ENCODE measurements around the gene PHYKPL.

PHYKPL gene

GRCh38 chr5:178210073-178210535 lies 22.5 kb downstream of the PHYKPL start:
- TF ChIP-seq EZH2 (optimal IDR thresholded peaks at IDR 0.05; ENCODE audit: low read depth, low read length) = no peak
- no peak for TF ChIP-seq CTCF (IDR thresholded peaks at IDR 0.05; ENCODE audit: low read length)
- no peak for TF ChIP-seq EZH2phosphoT487 (IDR thresholded peaks at IDR 0.05; ENCODE audit: low read length)

GRCh38 chr5:178209334-178210072 lies 23.1 kb downstream of the PHYKPL start:
- no peak overlapping the region for H3K27ac ChIP-seq (ENCODE audit: low read length)
- no peak overlapping the region for H3K4me2 ChIP-seq (ENCODE audit: low read depth, low read length)
- H3K79me2 ChIP-seq (ENCODE audit: low read length) = peaks cover 67% of the 10 kb centered on the region
- peaks cover 51% of the 10 kb centered on the region for H3K36me3 ChIP-seq (replicated peaks; ENCODE audit: insufficient read depth, low read length)
- H3K4me1 ChIP-seq (ENCODE audit: low read length) = peaks cover 13% of the 10 kb centered on the region
- H4K20me1 ChIP-seq (ENCODE audit: insufficient read depth, low read length) = peaks cover 54% of the 10 kb centered on the region
- no peak for DNase-seq
- H2AFZ ChIP-seq (ENCODE audit: low read length) = no peak overlapping the region
- H3K9ac ChIP-seq (ENCODE audit: low read length) = no peak overlapping the region
- H3K4me3 ChIP-seq (ENCODE audit: low read length) = no peak overlapping the region
- H3K9me2 ChIP-seq (replicated peaks; ENCODE audit: insufficient read depth, low read length) = no peaks in the 10 kb centered on the region
- no peaks in the 10 kb centered on the region for H3K9me3 ChIP-seq (replicated peaks; ENCODE audit: insufficient read depth, low read length)
- peaks cover 39% of the 10 kb centered on the region for H3F3A ChIP-seq (ENCODE audit: insufficient read depth, low read length)
- H3K27me3 ChIP-seq (replicated peaks; ENCODE audit: insufficient read depth, low read length) = no peaks in the 10 kb centered on the region
- TF ChIP-seq CTCF (IDR thresholded peaks at IDR 0.05; ENCODE audit: low read length) = no peak
- TF ChIP-seq EZH2 (optimal IDR thresholded peaks at IDR 0.05; ENCODE audit: low read depth, low read length) = no peak
- no peak for TF ChIP-seq EZH2phosphoT487 (IDR thresholded peaks at IDR 0.05; ENCODE audit: low read length)

More at GRCh38 chr5:178210073-178210535, 22.5 kb downstream of the PHYKPL start:
- Histone ChIP-seq H3K4me1 (ENCODE audit: low read length) (peaks cover 13% of the 10 kb centered on the region), H3K9me3 (replicated peaks; ENCODE audit: insufficient read depth, low read length) (no peaks in the 10 kb centered on the region), H3K27ac (ENCODE audit: low read length) (no peak overlapping the region), H3K9me2 (replicated peaks; ENCODE audit: insufficient read depth, low read length) (no peaks in the 10 kb centered on the region), H4K20me1 (ENCODE audit: insufficient read depth, low read length) (peaks cover 54% of the 10 kb centered on the region), H2AFZ (ENCODE audit: low read length) (no peak overlapping the region), H3K36me3 (replicated peaks; ENCODE audit: insufficient read depth, low read length) (peaks cover 51% of the 10 kb centered on the region), H3K4me3 (ENCODE audit: low read length) (no peak overlapping the region), H3K9ac (ENCODE audit: low read length) (no peak overlapping the region), H3K27me3 (replicated peaks; ENCODE audit: insufficient read depth, low read length) (no peaks in the 10 kb centered on the region), H3K79me2 (ENCODE audit: low read length) (peaks cover 64% of the 10 kb centered on the region), H3K4me2 (ENCODE audit: low read depth, low read length) (no peak overlapping the region), H3F3A (ENCODE audit: insufficient read depth, low read length) (peaks cover 39% of the 10 kb centered on the region)
- DNase-seq = no peak

GRCh38 chr5:178208540-178209227 lies 23.9 kb downstream of the PHYKPL start:
- Histone ChIP-seq H3K4me3 (ENCODE audit: low read length) (no peak overlapping the region), H3K27ac (ENCODE audit: low read length) (no peak overlapping the region), H3K36me3 (replicated peaks; ENCODE audit: insufficient read depth, low read length) (peaks cover 51% of the 10 kb centered on the region), H3K79me2 (ENCODE audit: low read length) (peaks cover 73% of the 10 kb centered on the region), H3K4me2 (ENCODE audit: low read depth, low read length) (no peak overlapping the region), H4K20me1 (ENCODE audit: insufficient read depth, low read length) (peaks cover 54% of the 10 kb centered on the region), H3K9me3 (replicated peaks; ENCODE audit: insufficient read depth, low read length) (no peaks in the 10 kb centered on the region), H3F3A (ENCODE audit: insufficient read depth, low read length) (peaks cover 39% of the 10 kb centered on the region), H2AFZ (ENCODE audit: low read length) (no peak overlapping the region), H3K9me2 (replicated peaks; ENCODE audit: insufficient read depth, low read length) (no peaks in the 10 kb centered on the region), H3K27me3 (replicated peaks; ENCODE audit: insufficient read depth, low read length) (no peaks in the 10 kb centered on the region), H3K4me1 (ENCODE audit: low read length) (peaks cover 13% of the 10 kb centered on the region), H3K9ac (ENCODE audit: low read length) (no peak overlapping the region)
- TF ChIP-seq CTCF (IDR thresholded peaks at IDR 0.05; ENCODE audit: low read length) = peak; percentile 18
- TF ChIP-seq EZH2phosphoT487 (IDR thresholded peaks at IDR 0.05; ENCODE audit: low read length) = no peak
- no peak for TF ChIP-seq EZH2 (optimal IDR thresholded peaks at IDR 0.05; ENCODE audit: low read depth, low read length)
- DNase-seq = no peak

All from MM.1S (cell line).